ENCODE data around the gene POMT2.
A peak's percentile ranks its signal among the peaks of the same experiment; 100 is the strongest.
"Not testable (repeated sequence)": the region's sequence is repeated elsewhere in the genome, so short reads cannot be mapped to it uniquely, and the experiment has no call there.

The POMT2 gene

DNA sequence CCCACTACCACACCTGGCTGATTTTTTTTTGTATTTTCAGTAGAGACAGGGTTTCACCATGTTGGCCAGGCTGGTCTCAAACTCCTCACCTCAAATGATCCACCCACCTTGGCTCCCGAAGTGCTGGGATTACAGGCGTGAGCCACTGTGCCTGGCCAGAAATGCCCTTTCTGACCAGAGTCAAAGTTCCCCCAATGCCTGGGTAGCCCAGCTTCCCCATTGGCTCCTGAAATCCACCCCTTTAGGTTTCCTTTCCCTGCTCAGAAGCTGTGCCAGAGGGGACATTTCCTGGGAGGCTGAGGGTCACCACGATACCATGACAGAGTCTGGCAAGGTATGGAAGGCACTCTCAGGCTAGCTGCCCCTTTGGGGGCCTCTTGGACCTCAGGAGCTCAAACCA lies 3.6 kb upstream of the POMT2 start:
- no peak for DNase-seq (ENCODE audit: low read depth in 2 of 2)

DNA sequence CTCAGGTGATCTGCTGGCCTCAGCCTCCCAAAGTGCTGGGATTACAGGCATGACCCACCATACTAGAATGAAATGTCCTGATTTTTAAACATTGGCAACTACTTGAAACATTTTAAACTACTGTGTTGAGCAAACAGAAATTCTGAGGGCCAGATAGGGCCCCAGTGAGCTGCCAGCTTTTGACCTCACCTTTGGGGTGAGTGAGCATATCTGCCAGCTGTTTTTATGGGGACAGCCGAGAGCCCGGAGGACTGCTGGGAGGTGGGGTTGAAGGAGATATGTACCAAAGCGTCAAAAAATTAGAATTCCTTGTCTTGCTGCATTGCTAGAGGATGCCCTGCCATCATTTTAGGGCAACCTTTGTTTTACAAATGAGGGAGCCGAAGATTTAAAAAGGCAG lies 2.9 kb upstream of the POMT2 start:
- no peak for DNase-seq (ENCODE audit: low read depth in 2 of 2)

DNA sequence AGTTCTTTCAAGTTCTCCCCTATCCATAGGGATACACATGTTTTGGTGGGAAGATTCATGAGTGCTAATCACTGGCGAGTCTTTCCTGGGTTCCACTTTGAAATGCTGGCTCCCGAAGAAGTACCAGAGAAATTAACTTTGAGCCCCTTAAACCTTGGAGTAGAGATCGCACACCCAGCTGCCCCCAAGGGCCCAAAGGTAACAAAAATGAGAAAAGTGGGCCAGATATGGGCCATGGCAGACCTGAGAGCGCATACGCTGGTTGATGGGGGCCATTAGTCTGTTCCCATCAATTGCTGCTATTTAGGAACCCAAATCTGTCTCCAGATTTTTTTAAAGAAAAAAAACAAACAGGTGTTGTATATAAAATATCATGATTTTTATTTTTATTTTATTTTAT lies 2.3 kb upstream of the POMT2 start:
- no peak for DNase-seq (ENCODE audit: low read depth in 2 of 2)

DNA sequence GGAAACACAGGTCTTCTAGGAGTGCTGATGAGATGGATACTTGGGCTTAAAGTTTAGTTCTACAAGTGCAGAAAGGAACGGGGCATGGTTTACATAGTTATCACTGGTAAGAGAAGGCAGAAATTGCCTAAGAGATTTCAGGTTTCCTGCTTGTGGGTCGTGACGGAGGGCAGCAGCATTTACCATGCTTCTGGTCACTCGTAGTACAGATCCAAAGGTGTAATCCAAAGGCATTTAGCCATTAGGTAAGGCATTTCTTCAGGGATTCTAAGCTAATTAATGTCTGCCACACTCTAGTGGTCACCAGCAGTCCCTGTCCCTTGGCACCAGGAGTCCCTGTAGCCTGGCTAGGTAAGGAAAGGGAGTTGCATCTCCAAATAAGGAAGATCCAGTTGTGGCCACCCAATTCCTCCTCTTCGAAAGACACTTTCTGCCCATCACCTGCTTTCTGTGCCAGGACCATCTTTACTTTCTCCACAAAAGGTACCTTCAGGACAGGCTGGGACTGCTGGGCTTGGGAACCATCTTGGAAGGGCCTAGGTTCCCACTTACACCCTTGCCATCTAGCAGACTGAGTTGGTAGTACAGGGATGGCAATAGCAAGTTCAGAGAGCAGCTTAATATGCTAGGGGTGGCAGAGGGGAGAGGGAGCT lies 1.7 kb upstream of the POMT2 start:
- no peak for DNase-seq (ENCODE audit: low read depth in 2 of 2)

DNA sequence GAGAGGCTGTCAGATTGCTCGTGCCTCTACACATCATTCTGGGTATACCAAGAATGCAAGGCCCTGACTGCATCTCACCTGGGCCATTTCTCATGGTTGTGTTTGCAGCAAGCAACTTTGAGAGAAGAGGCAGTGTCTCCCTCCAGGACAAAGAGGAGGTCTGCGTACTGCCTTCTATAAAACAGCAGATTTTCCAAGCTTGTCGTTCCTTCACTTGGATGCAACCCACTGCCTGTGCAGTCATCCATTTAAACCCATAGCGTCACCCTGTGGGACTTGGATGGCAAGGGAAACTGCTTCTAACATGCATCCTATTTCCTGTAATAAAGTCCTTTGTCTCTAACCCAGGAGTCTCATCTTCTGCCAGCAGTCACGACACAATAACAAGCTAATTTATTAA lies 1.3 kb downstream of the POMT2 start:
- DNase-seq (ENCODE audit: low read depth in 2 of 2) = no peak

DNA sequence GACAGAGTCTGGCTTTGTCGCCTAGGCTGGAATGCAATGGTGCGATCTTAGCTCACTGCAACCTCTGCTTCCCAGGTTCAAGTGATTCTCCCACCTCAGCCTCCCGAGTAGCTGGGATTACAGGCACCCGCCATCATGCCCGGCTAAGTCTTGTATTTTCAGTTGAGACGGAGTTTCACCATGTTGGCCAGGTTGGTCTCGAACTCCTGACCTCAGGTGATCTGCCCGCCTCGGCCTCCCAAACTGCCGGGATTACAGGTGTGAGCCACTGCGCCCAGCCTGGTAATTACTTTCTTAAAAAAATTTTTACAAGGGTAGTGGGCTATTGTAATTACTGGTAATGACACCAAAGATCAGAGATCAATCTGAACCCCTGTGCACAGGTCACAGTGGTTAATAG lies 1.9 kb downstream of the POMT2 start:
- DNase-seq (ENCODE audit: low read depth in 2 of 2) = not testable (repeated sequence)

DNA sequence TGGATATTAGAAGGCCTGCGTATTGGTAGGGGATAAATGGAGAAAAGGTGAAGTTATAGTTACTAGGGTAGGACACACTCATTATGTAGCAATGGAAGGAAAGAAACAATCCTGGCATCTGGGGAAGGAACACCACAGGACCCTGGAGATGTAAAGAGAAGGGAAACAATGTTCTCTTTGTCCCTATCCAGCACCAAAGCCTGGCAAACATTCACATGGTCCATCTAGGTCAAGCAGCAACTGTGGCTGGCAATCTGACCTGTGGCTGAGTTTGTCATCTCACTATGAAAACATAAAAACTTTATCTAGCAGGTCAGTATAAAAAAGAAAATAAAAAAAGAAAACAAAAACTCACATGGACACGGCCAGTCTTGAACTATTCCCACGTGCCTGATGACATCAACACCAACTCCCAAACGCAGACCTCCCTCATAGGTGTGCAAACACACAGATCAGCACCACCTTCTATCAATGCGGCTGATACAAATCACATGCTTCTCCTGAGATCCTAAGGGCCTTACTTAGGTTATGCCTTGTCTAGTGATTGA lies 2.6 kb downstream of the POMT2 start:
- no peak for DNase-seq (ENCODE audit: low read depth in 2 of 2)

DNA sequence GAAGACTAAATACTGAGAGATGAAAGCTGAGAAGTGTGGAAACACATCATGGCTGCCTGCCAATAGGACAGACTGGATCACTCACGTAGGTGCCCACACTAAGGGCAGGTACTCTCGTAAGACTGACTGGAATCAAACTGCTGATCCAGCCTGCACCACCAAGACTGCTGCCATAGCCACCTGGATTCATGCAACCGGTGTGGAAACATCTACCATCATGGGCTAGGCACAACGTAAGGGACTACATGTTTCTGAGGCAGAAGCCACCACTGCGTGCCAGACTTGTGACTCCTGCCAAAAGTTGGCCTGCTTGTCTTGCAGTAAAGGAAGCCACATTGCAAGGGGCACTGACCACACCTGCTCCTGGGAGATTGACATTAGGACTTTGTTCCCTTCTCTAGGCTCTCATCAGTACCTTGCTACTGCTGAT lies 3.8 kb downstream of the POMT2 start:
- no peak for DNase-seq (ENCODE audit: low read depth in 2 of 2)

DNA sequence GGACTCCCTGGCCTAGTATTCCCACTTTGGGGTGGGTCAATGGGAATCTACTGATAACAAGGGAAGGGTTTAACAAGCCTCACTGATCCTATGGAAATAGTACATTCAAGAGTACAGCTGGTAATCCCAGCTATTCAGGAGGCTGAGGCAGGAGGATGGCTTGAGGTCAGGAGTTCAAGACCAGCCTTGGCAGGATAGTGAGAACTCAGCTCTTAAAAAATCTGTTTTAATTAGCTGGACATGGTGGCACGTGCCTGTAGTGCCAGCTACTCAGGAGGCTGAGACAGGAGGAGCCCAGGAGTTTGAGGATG lies 4.5 kb downstream of the POMT2 start:
- DNase-seq (ENCODE audit: low read depth in 2 of 2) = no peak

DNA sequence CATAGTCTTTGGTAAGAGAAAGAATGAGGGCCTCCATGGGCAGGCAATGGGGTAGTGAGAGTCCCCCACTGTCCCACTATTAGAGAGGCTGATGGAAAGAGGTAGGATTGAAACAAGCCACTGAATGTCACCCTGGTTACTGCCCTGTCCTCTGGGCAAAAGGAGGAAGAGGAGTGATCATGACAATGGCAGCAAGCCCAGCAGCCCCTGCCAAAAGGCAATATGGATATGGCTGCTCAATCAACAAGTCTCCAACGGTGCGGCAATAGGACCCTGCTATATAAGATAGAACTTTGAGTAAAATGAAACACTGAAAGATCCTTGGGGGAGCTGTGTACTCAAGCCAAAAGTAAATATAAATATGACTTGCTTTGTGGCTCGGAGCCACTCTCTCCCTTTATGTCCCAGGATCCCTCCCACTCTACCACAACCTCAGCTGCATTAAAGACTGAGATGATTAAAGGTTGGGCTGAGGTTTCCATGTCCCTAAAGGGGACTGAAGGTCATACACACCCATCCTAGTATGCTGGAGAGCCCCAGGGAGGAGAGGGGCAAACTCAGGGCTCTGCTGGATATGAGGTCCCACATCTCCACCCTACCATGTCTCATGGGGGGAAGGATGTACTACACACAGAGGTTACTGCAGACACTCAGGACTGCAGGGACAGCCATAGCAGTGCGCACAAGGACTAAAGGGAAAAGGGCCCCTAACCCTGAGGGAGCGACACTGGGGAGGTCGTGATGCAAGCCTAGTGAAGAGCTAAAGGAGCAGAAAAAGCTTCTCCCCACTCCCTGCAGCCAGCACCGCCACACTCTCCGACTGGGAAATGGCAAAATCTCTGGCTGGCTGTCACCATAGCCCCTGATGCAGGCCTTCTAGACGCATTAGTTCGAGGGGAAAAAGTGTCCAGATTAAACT lies 5.9 kb downstream of the POMT2 start:
- DNase-seq (ENCODE audit: low read depth in 2 of 2) = no peak

DNA sequence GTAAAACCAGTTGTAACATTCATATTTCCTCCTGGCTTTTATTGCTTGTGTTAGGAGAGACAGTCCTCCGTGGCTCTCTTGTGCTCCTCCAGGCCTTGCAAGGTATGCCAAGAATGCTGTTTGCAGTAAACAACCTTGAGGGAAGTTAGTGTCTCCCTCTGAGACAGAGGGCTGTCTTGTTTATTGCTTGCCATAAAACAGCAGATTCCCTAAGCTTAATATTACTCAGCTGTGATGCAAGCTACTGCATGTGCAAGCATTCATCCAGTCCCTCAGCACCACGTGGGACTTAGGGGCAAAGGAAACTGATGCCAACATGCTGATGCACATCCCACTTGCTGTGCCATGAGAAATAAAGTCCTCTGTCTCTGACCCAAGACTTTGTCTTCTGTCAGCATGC lies 6.6 kb downstream of the POMT2 start:
- no peak for DNase-seq (ENCODE audit: low read depth in 2 of 2)

DNA sequence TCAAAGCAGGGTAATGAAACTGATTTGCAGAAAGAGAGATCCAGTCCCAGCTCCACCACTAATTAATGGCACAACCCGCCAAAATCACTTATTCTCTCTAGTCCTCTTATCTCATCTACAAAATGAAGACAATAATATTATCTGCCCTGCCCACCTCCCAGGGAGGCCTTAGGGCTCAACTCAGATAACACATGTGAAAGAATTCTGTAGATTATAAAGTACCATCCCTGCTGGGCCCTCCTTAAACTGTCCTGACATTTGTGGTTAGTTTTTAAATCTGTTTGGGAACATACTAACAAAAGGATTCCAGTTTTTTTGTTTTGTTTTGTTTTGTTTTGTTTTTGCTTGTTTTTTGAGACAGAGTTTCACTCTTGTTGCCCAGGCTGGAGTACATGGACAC lies 7.3 kb downstream of the POMT2 start:
- no peak for DNase-seq (ENCODE audit: low read depth in 2 of 2)

DNA sequence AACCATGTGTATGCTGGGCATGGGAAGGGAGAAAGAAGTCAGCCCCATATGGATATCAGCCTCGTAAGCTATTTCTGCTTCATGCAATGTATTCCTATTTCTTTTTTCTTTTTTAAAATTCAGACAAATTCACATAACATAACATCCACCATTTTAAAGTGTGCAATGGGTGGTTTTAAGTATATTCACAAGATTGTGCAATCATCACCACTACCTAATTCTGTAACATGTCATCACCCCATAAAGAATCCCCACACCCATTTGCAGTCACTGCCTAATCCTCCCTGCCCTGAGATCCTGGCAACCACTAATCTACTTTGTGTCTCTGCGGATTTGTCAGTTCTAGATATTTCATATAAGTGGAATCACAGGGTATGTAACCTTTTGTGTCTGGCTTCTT lies 9.5 kb downstream of the POMT2 start:
- DNase-seq (ENCODE audit: low read depth in 2 of 2) = no peak

DNA sequence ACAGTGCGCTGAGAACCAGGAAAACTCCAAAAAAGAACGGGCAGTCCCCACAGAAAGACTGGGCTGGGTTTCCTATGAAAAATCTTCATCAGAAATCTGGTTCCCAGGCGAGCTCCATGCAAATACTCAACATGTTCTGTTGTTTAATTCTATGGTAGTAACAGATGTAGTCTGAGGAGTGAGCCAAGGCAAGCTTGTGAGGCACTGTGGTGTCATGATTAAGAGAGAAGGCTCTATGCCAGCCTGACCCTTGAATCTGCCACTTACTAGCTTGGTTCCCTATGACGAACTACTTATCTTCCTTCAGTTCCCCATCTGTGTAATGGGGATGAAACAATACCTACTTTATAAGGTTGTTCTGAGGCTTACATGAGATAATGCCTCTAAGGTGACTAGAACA lies 10.7 kb downstream of the POMT2 start:
- DNase-seq (ENCODE audit: low read depth in 2 of 2) = no peak

DNA sequence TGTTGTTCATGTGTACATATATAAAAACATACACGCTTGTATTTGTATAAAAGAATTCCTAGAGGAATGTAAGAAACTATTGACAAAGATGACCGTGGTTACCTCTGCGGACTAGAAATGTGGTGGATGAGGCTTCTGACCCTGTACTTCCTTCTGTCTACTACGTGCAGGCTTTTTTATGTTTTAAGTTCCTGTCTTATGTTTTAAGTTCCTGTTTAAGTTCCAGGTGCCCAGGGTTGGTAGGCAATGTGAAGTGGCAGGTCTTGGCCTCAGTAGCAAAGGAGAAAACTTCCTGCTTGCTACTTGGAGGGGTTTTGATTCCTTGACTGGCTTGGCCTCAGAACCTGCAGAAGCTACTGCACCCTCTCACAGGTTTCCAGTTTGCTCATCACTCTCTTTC lies 11.6 kb downstream of the POMT2 start:
- DNase-seq (ENCODE audit: low read depth in 2 of 2) = no peak

DNA sequence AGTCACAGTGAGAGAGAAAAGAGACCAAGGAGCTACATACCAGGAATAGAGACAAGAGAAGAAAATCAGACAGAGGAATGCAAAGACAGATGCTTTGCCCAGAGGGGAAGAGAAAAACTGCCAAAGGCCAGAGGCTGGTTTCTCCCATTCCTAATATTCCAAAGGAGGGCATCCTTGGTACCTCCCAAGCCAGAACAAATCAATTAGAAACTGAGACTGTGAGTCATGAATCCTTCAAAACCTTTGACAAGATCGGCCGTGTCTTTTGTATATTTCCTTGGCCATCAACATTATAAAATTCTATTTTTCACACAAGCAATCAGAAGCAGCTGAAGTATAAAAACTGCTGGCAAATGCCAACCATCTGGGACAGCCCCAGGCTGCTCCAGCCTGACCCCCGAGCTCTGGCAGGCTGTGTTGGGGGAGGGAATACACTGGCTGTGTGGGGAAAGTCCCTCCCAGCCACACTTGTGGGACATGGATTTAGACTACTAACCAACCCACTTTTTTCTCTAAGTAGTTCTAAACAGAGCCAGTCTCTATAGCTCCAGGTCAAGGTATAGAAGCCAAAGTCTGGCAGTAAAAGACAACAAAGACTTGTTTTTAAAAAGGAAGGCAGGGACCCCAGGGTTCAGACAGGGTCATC lies 13.7 kb downstream of the POMT2 start:
- DNase-seq (ENCODE audit: low read depth in 2 of 2) = no peak

DNA sequence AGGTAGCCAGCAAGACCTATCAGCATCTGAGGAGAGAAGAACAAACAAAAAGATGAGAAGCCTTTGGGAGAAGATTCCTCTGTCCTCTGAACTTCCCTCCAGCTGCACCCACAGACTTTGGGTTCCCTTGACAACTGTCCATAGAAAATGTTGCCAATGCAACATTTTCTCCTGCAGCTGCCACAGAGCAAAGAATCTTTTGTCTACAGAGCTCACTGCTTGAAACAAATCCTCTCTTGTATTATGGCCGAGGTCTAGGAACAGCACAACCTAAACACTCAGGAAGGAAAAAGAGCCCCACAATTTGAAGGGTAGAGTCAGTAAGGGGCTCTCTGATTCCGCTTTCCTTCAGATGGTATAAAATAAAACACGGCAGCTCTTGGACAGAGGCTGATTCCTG lies 14.3 kb downstream of the POMT2 start:
- no peak for DNase-seq (ENCODE audit: low read depth in 2 of 2)

DNA sequence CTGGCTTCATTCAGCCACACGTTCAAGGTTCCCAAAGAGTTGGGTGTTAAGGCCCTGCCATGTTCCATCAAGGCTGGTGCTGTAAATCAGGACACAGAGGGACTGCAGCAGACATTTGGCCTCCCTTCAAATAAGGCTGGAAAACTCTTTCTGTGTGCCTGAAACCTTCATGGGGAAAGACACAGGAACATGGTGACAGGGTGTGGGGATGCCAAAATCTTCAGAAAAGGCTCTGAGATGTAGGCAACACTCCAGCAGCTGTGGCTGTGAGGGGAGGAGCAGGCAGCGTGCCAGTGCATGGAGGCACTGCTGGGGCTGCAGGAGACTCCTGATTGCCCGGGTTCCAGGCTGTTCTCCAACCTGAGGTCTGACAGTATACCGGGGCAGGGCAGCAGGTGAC lies 15.0 kb downstream of the POMT2 start:
- no peak for DNase-seq (ENCODE audit: low read depth in 2 of 2)

DNA sequence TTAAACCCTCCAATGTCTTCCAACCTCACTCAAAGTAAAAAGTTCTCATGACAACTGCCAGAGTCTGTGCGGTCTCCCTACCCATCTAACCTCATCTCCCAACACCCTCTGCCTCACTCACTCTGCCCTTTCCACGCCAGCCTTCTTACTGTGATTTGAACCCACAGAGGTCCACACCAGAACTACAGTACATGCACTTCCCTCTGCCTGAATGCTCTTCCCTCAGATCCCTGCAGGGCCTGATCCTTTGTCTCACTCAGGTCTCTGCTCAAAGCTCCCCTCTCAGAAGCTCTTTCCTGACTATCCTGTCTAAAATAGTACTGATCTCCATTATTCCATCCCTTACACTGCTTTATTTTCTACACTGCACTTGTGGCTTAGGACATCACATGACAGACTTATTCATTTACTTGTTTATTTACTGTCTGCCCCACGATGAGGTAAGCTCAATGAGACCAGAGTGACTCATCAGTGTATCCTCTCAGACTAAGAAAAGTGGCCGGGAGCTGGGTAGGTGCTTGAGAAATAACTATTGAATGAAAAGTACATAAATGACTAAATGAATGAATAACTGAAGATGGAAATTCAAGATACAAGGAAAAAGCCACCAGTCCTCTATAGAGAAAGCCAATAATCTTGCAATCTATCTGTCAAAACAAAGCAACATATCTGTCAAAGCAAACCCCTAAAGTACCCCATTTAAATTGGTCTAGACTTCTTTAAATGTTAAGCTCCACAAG lies 17.1 kb downstream of the POMT2 start:
- no peak for DNase-seq (ENCODE audit: low read depth in 2 of 2)

DNA sequence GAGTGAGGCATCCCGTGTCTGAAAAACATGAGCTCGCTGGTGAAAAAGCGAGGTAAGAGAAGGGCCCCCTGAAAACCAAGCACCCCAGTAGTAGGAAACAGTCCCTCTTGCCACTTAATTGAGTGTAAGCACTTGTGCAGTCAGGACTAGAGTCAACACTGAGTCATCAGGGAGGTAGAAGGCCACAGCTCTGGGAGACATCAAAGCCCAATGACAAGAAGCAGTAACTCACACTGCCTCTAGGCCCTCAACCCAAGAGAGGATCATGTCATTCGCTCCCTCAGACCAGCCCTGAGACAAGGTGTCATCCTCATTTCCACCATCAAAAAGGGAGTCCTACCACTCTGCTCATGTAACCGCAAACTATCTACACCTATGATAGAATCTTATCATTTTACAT lies 17.8 kb downstream of the POMT2 start:
- no peak for DNase-seq (ENCODE audit: low read depth in 2 of 2)

DNA sequence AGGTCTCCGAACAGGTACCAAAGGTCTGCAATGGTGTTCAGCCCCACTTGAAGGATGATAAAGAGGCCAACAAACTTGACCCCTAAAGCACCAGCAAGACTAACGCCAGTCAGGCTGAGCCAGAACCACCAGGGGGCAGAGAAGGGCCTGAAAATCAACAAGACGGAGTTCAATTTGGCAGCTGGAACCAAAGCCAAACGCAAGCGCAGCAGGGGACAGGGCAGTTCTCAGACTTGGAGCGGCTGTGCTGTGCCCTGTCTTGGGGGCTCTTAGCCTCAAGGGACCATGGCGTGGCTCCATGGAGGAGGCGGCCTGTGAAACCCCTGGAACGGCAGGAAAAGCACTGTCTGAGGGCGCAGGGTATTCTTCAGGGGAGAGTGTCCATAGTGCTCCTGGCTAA lies 19.6 kb downstream of the POMT2 start:
- peak; percentile 14 to 15 for DNase-seq (ENCODE audit: low read depth in 2 of 2)

DNA sequence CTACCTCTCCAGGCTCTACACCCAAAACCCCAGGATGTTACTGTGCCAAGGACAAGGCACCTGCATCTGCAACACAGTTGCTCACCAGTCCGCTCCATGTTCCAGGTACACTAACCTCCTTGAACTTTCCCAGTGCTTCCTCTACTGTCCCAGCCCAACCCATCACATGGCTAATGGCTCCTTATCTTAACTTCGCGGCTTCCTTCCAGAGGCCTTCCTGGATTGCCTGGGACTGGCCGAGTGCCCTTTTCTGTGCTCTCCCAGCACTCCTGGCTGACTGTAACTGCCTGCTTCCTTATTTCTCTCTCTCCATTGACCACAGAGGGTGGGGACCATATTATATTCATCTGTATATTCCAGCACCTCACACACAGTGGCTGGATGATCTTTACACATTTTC lies 20.9 kb downstream of the POMT2 start:
- DNase-seq (ENCODE audit: low read depth in 2 of 2) = no peak
